Kidney epithelial cell (primary cell): ENCODE measurements around the gene NOTCH2. TPM values are rescaled to one million over a fixed set of nuclear protein-coding genes. Genes with fewer than 3 reads are reported as not detected.

Experiments used
- DNase-seq: peaks from one replicate; pipeline ENCODE4 v3.0.0-alpha.2; 2010; ENCODE audit warnings: low read depth
- H3K27me3 ChIP-seq: 2 replicates; pipeline ENCODE4 v1.6.0; 2011; ENCODE audit warnings: low read length; ENCODE audit not compliant: control insufficient read depth, insufficient read depth
- H3K36me3 ChIP-seq: 2 replicates; pipeline ENCODE4 v1.5.1; 2011; ENCODE audit warnings: low read length; ENCODE audit not compliant: control insufficient read depth, insufficient read depth
- H3K4me3 ChIP-seq: 2 replicates; pipeline ENCODE4 v1.5.1; 2011; ENCODE audit warnings: low read depth, mild to moderate bottlenecking, control low read depth, low read length
- CTCF ChIP-seq: IDR thresholded peaks from 2 replicates; pipeline ENCODE4 v1.5.1; 2011; ENCODE audit warnings: mild to moderate bottlenecking, moderate library complexity, low read length, control low read depth, inconsistent platforms; ENCODE audit not compliant: insufficient read depth, poor library complexity, severe bottlenecking
- total RNA-seq: library from RNA; depleted of rRNA; stranded (reverse); fragments of >200 nt; gene quantifications from 2 replicates; pipeline ENCODE4 v1.2.3, GENCODE V29; 2015

Gene NOTCH2
- total RNA-seq, 1 donor from 2014 or later = 136 TPM

DNA sequence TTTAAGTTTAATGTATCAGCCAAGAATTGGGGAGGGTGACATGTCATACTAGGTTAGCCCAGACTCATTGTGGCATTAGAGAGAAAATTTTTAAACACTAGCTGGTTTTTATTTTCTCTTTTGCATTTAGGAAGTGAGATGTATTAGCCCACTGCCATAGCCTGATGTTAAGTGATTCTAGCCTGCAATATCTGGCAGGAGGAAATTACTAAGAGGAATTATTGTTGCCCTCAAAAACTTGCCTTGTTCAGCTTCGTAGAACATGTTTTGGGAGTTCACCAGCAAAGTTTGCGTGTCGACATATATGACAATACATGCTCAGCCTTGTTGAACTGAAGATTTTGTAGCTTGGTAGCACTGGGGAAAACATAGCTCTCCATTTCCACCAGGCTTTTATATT is 185.6 kb downstream of the NOTCH2 start:
- TF ChIP-seq CTCF = no peak
- DNase-seq = no peak
- H3K4me3 ChIP-seq = no peak overlapping the region
- no peaks in the 10 kb centered on the region for H3K36me3 ChIP-seq
- peaks cover 2% of the 10 kb centered on the region for H3K27me3 ChIP-seq

- H3K27me3 ChIP-seq = peaks cover 2% of the 10 kb centered on the region
- no peaks in the 10 kb centered on the region for H3K36me3 ChIP-seq
- DNase-seq = no peak
- H3K4me3 ChIP-seq = no peak overlapping the region
- no peak for TF ChIP-seq CTCF
Measured at GRCh38 chr1:119882132-119883049, 187.1 kb downstream of the NOTCH2 start.

DNA sequence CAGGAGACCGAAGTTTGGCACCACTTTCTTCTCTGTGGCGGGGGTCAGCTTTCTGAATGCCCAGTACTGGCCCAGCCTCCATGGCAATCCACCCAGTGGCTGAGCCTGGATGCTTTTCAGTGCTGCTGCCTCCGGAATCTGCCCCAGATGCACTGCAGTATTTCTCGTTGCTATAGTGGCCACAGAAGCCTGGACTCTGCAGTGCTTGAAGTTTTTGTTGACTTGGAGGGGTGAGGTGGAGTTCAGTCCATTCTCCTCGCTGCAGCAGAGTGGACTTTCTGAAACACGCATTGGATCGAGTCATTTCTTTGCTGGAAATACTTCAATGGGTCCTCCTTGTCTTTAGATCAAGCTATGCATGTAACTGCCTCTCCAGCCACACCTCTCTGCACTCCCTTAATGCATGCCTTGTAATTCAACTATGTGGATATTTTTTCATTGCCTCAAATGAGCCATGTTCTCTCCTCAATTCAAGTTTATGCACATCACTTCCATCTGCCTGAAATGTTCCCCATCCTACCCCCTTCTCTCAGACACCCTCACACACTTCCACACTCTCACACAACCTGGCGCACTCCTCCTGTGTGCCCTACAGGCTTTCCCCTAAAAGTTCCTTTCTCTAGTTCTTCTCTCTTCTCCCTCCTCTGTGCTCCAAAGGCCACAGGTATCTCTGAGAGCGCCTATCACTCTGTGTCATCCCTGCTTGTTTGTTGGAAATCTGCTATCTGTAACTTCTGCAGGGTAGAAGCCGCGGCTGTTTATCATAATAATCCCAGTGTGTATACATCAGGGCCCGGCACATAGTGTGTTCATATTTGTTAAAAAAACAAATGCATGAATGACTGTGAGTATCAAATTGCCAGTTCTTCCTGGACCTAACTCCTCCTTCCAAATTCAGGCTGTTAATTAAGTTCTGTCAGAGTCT is 189.7 kb downstream of the NOTCH2 start:
- no peak for TF ChIP-seq CTCF
- Histone ChIP-seq H3K4me3 (no peak overlapping the region), H3K27me3 (peaks cover 2% of the 10 kb centered on the region), H3K36me3 (no peaks in the 10 kb centered on the region)
- DNase-seq = no peak

GRCh38 chr1:119878171-119878570 is 191.3 kb downstream of the NOTCH2 start:
- Histone ChIP-seq H3K36me3 (no peaks in the 10 kb centered on the region), H3K4me3 (no peak overlapping the region), H3K27me3 (no peaks in the 10 kb centered on the region)
- TF ChIP-seq CTCF = no peak
- DNase-seq = no peak

GRCh38 chr1:119874186-119874585 is 195.3 kb downstream of the NOTCH2 start:
- no peak for DNase-seq
- no peak for TF ChIP-seq CTCF
- Histone ChIP-seq H3K4me3 (no peak overlapping the region), H3K36me3 (no peaks in the 10 kb centered on the region), H3K27me3 (no peaks in the 10 kb centered on the region)
